ENCODE results near the gene ITGA3. TPM values are rescaled to one million over a fixed set of nuclear protein-coding genes. Genes with fewer than 3 reads are reported as not detected.

Gene ITGA3
- total RNA-seq, 1 donor from 2014 or later: 668 TPM

DNA sequence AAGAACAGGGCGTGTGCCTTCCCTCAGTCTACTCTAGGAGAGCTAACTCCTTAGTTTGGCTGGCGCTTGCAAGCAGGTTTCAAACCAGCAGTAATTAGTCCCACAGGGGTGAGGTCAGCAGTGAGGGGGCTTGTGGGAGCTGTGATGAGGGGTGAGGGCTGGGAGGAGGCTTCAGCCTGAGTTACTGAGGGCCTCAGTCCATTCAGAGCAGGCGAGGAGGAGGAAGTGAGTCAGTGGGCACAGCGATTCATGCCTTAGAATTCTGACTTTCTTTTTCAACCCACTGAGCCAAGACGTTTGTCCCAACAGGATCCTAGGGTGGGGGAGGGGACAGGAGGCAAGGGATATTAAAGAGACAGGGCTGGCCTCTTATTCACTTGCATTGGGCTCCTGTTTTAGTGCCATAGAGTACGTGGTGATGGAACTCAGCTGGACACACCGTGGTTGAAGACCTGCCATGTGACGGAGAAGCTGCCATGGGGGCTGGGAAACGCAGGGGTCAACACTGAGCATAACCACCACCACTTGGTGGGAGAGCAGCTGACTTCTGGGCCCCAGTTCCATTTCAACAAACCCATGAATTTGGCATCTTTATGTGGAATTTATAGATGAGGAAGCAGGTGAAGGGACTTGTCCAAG is 8.3 kb upstream of the ITGA3 start:
- DNase-seq (ENCODE audit: low read depth): peak; percentile 90
- no peak overlapping the region for H3K4me3 ChIP-seq (ENCODE audit: low read depth, low read length)
- no peak for TF ChIP-seq CTCF (conservative IDR thresholded peaks at IDR 0.05; ENCODE audit: low read depth, low read length)

- TF ChIP-seq CTCF (conservative IDR thresholded peaks at IDR 0.05; ENCODE audit: low read depth, low read length): no peak
- no peak for DNase-seq (ENCODE audit: low read depth)
- no peak overlapping the region for H3K4me3 ChIP-seq (ENCODE audit: low read depth, low read length)
Observed at GRCh38 chr17:50048146-50048720, 7.7 kb upstream of the ITGA3 start.

DNA sequence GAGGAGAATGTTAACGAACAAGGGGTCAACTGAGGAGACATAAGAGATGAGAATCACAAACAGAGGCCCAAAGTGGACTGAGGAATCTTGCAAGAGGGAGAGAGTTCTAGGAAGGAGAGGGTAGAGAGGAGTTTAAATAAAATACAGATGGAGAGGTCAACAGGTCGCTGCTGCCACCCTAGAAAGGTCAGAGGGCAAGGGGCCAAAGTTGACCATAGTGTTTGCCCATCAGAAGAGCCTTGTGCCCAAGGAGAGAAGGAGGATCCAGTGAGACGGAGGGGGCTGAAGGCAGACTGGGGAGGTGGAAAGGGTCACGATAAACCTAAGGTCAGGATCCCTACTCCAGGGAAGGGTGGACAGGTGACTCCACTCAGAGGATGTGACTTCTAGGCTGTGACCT is 6.9 kb upstream of the ITGA3 start:
- no peak overlapping the region for H3K4me3 ChIP-seq (ENCODE audit: low read depth, low read length)
- no peak for TF ChIP-seq CTCF (conservative IDR thresholded peaks at IDR 0.05; ENCODE audit: low read depth, low read length)
- DNase-seq (ENCODE audit: low read depth): no peak

DNA sequence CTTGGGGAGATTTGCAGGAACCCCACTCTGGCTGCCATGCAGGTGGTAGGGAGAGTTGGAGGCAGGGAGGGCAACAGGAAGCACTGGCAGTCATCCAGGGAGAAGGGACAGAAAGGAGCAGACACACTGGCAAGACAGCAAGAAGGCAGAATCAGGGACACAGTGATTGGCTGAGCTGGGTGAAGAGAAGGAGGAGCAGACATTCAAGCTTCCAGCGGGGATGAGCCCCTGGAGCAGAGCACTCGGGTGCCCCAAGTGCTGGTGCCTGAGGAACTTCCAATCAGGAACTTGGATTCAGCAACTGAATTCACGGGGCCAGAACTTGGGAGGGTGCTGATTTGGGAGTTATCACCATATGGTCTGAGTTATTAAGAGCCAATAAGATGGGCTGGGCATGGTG is 6.3 kb upstream of the ITGA3 start:
- no peak for TF ChIP-seq CTCF (conservative IDR thresholded peaks at IDR 0.05; ENCODE audit: low read depth, low read length)
- no peak for DNase-seq (ENCODE audit: low read depth)

DNA sequence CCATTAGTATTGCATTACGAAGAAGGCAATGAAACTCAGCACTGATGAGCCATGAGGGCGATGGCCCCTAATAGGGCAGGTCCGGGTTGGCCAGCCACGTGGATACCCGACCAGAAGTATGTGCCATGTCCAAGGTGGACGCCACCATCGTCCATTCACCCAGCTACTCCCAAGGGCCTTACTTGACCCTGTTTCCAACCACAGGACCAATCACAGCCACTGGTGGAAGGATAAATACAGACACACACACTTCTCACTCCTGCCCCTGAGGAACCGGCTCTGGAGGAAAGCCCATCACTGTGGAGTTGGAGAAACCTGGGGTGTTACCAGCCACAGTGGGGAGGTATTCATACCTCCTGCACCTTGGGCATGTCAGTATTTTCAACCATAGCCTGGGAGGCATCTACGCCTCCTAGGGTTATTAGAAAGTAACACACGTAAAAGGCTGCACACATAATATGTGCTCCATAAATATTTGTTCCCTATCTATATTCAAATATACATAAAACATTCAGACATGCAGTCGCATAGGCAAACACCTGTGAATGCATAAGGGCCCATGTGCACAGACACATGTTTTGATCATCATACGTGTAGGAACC is 5.4 kb upstream of the ITGA3 start:
- TF ChIP-seq CTCF (conservative IDR thresholded peaks at IDR 0.05; ENCODE audit: low read depth, low read length): peak; percentile 15
- H3K4me3 ChIP-seq (ENCODE audit: low read depth, low read length): no peak overlapping the region
- DNase-seq (ENCODE audit: low read depth): no peak

More for the DNA sequence above, 6.3 kb upstream of the ITGA3 start:
- H3K4me3 ChIP-seq (ENCODE audit: low read depth, low read length): no peak overlapping the region

DNA sequence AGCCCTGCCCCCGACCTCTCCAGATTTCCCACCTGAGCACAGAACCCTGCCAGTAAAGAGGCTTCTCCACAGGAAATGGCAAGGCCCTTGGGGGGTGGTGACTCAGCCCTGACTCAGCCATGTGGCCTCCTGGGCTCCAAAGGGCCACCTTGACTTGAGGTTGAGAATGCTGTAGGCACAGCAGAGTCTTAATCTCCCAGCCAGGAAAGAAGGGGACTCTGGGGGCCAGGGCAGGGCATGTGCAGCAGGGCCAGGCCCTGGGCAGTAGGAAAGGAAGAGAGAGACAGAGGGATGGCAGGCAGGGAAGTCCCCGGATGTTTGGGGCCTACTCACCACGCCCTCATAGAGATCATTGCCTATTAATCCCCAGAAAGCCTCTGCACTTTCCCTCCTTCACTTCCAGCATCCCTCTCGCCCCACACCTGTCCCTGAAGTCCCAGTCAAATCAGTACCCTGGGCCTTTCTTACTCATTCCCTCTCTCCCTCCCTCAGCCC is 4.8 kb upstream of the ITGA3 start:
- no peak overlapping the region for H3K4me3 ChIP-seq (ENCODE audit: low read depth, low read length)
- no peak for TF ChIP-seq CTCF (conservative IDR thresholded peaks at IDR 0.05; ENCODE audit: low read depth, low read length)
- peak; percentile 81 for DNase-seq (ENCODE audit: low read depth)
